GM19351 (cell line): ENCODE measurements around the gene MAP2K1.
A peak's percentile ranks its signal among the peaks of the same experiment; 100 is the strongest.
"Not testable (repeated sequence)": the region's sequence is repeated elsewhere in the genome, so short reads cannot be mapped to it uniquely, and the experiment has no call there.

Source experiments
- ATAC-seq: cut with Tn5 transposase; IDR thresholded peaks from one replicate; pipeline ENCODE4 v1.9.1; 2021; ENCODE audit warnings: mild to moderate bottlenecking, moderate library complexity; ENCODE audit not compliant: unreplicated experiment

Gene MAP2K1

GRCh38 chr15:66386204-66387123 lies at the start of gene MAP2K1:
TSS of gene MAP2K1 (plus strand) at chr15:66386912. CDS start at chr15:66387348, 436 bp downstream.
- ATAC-seq, result peak; percentile 73

- ATAC-seq, result not testable (repeated sequence)
Observed at GRCh38 chr15:66348530-66348929, 38.2 kb upstream of the MAP2K1 start.

- no peak for ATAC-seq
Observed at GRCh38 chr15:66356077-66356358, 30.7 kb upstream of the MAP2K1 start.

- peak; percentile 84 for ATAC-seq
Observed at GRCh38 chr15:66356359-66357236, 30.1 kb upstream of the MAP2K1 start, which contains the start of gene TIPIN. TSS of gene TIPIN (minus strand) at chr15:66356685. CDS start at chr15:66352947, 3,738 bp downstream.

- ATAC-seq, result peak; percentile 40
Observed at GRCh38 chr15:66359740-66360139, 27.0 kb upstream of the MAP2K1 start.

- ATAC-seq, result not testable (repeated sequence)
Observed at GRCh38 chr15:66361745-66362460, 24.8 kb upstream of the MAP2K1 start.

GRCh38 chr15:66362776-66363175 lies 23.9 kb upstream of the MAP2K1 start:
- ATAC-seq, result no peak

GRCh38 chr15:66364944-66365528 lies 21.7 kb upstream of the MAP2K1 start:
- ATAC-seq, result no peak

- no peak for ATAC-seq
Observed at GRCh38 chr15:66369773-66370651, 16.7 kb upstream of the MAP2K1 start.

- no peak for ATAC-seq
Observed at GRCh38 chr15:66374179-66374578, 12.5 kb upstream of the MAP2K1 start.

- ATAC-seq, result no peak
Observed at GRCh38 chr15:66378814-66379430, 7.8 kb upstream of the MAP2K1 start.

GRCh38 chr15:66381376-66381775 lies 5.3 kb upstream of the MAP2K1 start:
- ATAC-seq, result not testable (repeated sequence)

GRCh38 chr15:66387163-66388042 lies 691 bp downstream of the MAP2K1 start:
- peak; percentile 25 for ATAC-seq

GRCh38 chr15:66388043-66388363 lies 1.3 kb downstream of the MAP2K1 start:
- ATAC-seq, result no peak

GRCh38 chr15:66388576-66388975 lies 1.9 kb downstream of the MAP2K1 start:
- ATAC-seq, result no peak

- ATAC-seq, result no peak
Observed at GRCh38 chr15:66389098-66389858, 2.6 kb downstream of the MAP2K1 start.

- ATAC-seq, result no peak
Observed at GRCh38 chr15:66389859-66390381, 3.2 kb downstream of the MAP2K1 start.
